Activated T-cell treated with anti-CD3 and anti-CD28 coated beads, Interleukin-2, amount 50 U/mL, for 24 hours (primary cell): Measurements from ENCODE around the gene DNAJC17.

Experiments used
- DNase-seq: peaks from one replicate; pipeline ENCODE4 v3.0.0-alpha.2; 2020
- H3K27ac Mint-ChIP-seq: 2 replicates; pipeline ENCODE4 v1.8.0; 2020; ENCODE audit warnings: mild to moderate bottlenecking, mixed read lengths
- H3K27me3 Mint-ChIP-seq: 2 replicates; pipeline ENCODE4 v1.8.0; 2020; ENCODE audit warnings: mixed read lengths
- H3K36me3 Mint-ChIP-seq: 2 replicates; pipeline ENCODE4 v1.8.0; 2020; ENCODE audit warnings: low read depth, mixed read lengths
- H3K4me1 Mint-ChIP-seq: 2 replicates; pipeline ENCODE4 v1.8.0; 2020; ENCODE audit warnings: low read depth, mixed read lengths
- H3K4me3 Mint-ChIP-seq: 2 replicates; pipeline ENCODE4 v1.8.0; 2020; ENCODE audit warnings: mild to moderate bottlenecking, moderate library complexity, mixed read lengths
- H3K9me3 Mint-ChIP-seq: 2 replicates; pipeline ENCODE4 v1.8.0; 2020; ENCODE audit warnings: mixed read lengths

Gene DNAJC17, protein sequence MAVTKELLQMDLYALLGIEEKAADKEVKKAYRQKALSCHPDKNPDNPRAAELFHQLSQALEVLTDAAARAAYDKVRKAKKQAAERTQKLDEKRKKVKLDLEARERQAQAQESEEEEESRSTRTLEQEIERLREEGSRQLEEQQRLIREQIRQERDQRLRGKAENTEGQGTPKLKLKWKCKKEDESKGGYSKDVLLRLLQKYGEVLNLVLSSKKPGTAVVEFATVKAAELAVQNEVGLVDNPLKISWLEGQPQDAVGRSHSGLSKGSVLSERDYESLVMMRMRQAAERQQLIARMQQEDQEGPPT

DNA sequence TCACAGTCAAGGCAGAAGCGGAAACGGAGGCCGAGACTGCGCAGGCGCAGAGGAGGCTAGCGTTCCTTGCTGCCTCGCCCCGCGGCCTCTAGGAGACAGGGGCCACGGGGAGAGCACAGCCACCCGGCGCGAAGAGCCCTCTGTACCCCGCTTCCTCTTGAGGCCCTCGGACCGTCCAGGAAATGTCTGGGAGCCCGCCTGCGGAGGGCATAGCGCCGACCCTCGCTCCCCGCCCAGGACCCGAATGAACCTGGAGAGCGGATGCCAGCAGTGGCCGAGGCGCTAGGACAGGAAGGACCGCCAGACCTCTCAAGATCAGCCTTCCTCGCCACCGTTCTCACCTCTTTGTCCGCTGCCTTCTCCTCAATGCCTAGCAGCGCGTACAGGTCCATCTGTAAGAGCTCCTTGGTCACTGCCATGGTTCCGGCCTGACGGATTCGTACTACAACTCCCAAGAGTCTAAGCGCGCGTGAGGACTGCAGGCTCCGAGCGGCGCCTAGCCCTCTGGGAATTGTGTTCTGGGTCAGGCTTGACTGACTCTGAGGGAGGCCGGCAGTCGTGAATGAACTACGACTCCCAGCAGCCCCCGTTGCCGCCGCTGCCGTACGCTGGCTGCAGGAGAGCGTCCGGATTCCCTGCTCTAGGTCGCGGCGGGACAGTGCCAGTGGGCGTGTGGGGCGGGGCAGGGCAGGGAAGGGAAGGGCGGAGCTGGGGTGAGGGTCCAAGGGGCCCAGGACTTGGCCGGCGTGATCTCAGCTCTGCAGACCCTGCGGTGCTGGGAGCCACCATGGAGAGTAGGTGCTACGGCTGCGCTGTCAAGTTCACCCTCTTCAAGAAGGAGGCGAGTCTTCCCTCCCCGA lies at the start of gene DNAJC17, which contains the start of gene ZFYVE19:
TSS of gene DNAJC17 (minus strand) at position 446 of the 860 bp plus-strand sequence. CDS start at position 419, 27 bp downstream.
TSS of gene ZFYVE19 (plus strand) at position 62 of the 860 bp plus-strand sequence. CDS start at position 563, 501 bp downstream.
- H3K36me3 Mint-ChIP-seq, result peaks cover 64% of the 10 kb centered on the region
- DNase-seq, result peak; percentile 95
- H3K4me3 Mint-ChIP-seq, result peak within 1 kb of the TSS; percentile 97
- H3K27me3 Mint-ChIP-seq, result no peaks in the 10 kb centered on the region
- no peaks in the 10 kb centered on the region for H3K9me3 Mint-ChIP-seq
- peaks cover 33% of the 10 kb centered on the region for H3K4me1 Mint-ChIP-seq
- peak within 1 kb of the TSS; percentile 100 for H3K27ac Mint-ChIP-seq

DNA sequence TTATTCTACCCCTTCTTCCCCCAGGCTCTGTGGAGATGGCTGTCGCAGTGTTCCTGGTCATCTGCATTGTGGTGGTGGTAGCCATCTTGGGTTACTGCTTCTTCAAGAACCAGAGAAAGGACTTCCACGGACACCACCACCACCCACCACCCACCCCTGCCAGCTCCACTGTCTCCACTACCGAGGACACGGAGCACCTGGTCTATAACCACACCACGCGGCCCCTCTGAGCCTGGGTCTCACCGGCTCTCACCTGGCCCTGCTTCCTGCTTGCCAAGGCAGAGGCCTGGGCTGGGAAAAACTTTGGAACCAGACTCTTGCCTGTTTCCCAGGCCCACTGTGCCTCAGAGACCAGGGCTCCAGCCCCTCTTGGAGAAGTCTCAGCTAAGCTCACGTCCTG lies 49.5 kb upstream of the DNAJC17 start:
- H3K27me3 Mint-ChIP-seq, result no peaks in the 10 kb centered on the region
- H3K36me3 Mint-ChIP-seq, result peaks cover 2% of the 10 kb centered on the region
- peaks cover 16% of the 10 kb centered on the region for H3K4me1 Mint-ChIP-seq
- H3K4me3 Mint-ChIP-seq, result no peak overlapping the region
- no peak for DNase-seq
- H3K27ac Mint-ChIP-seq, result no peak overlapping the region
- no peaks in the 10 kb centered on the region for H3K9me3 Mint-ChIP-seq

DNA sequence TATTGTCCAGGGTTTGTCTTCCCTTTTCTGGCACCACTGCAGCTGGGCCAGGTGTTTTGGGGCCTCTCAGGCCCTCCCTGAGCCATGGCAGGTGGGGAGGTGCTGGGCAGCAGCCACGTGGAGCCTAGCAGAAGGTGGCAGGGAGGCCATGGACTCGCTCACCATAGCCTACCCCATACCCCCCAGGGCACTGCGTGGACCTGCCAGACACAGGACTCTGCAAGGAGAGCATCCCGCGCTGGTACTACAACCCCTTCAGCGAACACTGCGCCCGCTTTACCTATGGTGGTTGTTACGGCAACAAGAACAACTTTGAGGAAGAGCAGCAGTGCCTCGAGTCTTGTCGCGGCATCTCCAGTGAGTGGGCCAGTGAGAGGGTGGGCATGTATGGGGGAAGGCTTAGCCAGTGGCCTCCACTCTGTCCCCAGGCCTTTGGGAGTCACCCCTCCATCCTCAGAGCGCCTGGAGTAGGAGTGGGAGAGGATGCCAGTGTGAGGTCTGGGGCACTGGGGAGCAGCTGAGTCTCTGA lies 48.5 kb upstream of the DNAJC17 start:
- DNase-seq, result no peak
- Mint-ChIP-seq H3K36me3 (peaks cover 2% of the 10 kb centered on the region), H3K4me1 (peaks cover 16% of the 10 kb centered on the region), H3K9me3 (no peaks in the 10 kb centered on the region), H3K27ac (no peak overlapping the region), H3K27me3 (no peaks in the 10 kb centered on the region), H3K4me3 (no peak overlapping the region)

DNA sequence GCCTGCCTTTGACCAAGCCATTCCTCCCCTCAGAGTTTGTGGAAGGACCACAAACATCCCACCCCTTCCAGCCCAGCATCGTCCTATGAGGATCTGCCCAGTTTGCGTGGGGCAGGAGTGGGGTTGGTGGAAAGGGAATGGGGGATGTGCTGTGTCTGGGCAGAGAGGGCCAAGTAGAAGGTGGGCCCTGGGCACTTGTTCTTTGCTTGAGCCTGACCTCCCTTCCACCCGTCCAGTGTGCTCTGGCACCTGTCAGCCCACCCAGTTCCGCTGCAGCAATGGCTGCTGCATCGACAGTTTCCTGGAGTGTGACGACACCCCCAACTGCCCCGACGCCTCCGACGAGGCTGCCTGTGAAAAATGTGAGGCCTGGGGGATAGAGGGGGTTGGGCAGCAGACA lies 46.9 kb upstream of the DNAJC17 start:
- DNase-seq, result no peak
- no peak overlapping the region for H3K27ac Mint-ChIP-seq
- H3K4me3 Mint-ChIP-seq, result no peak overlapping the region
- peaks cover 2% of the 10 kb centered on the region for H3K36me3 Mint-ChIP-seq
- no peaks in the 10 kb centered on the region for H3K9me3 Mint-ChIP-seq
- H3K27me3 Mint-ChIP-seq, result no peaks in the 10 kb centered on the region
- H3K4me1 Mint-ChIP-seq, result peaks cover 13% of the 10 kb centered on the region

DNA sequence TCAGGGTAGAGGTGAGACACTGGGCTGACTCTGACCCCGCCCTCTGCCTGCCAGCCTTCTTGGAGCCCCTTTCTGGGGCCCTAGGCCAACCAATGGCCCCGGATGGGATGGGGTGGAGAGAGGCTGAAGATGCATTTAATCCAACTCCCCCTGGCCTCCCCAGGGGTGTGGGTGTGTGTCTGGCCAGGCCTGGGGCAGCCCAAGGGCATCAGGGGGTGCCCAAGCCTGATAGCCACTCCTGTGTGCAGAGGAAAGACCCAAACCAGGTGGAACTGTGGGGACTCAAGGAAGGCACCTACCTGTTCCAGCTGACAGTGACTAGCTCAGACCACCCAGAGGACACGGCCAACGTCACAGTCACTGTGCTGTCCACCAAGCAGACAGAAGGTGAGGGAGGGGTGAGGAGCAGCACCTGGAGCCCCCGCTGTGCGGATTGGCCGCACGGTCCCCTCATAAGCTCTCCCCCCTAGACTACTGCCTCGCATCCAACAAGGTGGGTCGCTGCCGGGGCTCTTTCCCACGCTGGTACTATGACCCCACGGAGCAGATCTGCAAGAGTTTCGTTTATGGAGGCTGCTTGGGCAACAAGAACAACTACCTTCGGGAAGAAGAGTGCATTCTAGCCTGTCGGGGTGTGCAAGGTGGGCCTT lies 46.1 kb upstream of the DNAJC17 start:
- Mint-ChIP-seq H3K9me3 (no peaks in the 10 kb centered on the region), H3K27ac (no peak overlapping the region), H3K36me3 (peaks cover 2% of the 10 kb centered on the region), H3K4me3 (no peak overlapping the region), H3K27me3 (no peaks in the 10 kb centered on the region), H3K4me1 (peaks cover 9% of the 10 kb centered on the region)
- no peak for DNase-seq

DNA sequence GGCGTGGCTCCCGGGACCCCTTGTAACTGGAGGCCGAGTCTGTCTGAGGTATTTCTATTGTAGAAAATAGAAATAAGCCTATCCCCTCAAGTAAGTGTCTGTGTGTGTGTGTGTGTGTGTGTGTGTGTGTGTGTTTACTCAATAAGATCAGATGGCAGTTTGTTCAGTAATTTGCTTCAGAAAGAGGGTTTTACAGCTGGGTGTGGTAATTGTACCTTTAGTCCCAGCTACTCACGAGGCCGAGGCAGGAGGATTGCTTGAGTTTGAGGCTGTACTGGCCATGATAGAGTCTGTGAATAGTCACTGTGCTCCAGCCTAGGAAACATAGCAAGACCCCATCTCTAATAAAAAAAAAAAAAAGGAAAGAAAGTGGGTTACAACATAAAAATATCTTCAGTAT lies 45.3 kb upstream of the DNAJC17 start:
- H3K4me3 Mint-ChIP-seq, result no peak overlapping the region
- no peaks in the 10 kb centered on the region for H3K27me3 Mint-ChIP-seq
- peaks cover 6% of the 10 kb centered on the region for H3K4me1 Mint-ChIP-seq
- no peaks in the 10 kb centered on the region for H3K9me3 Mint-ChIP-seq
- no peak for DNase-seq
- H3K27ac Mint-ChIP-seq, result no peak overlapping the region
- peaks cover 2% of the 10 kb centered on the region for H3K36me3 Mint-ChIP-seq

DNA sequence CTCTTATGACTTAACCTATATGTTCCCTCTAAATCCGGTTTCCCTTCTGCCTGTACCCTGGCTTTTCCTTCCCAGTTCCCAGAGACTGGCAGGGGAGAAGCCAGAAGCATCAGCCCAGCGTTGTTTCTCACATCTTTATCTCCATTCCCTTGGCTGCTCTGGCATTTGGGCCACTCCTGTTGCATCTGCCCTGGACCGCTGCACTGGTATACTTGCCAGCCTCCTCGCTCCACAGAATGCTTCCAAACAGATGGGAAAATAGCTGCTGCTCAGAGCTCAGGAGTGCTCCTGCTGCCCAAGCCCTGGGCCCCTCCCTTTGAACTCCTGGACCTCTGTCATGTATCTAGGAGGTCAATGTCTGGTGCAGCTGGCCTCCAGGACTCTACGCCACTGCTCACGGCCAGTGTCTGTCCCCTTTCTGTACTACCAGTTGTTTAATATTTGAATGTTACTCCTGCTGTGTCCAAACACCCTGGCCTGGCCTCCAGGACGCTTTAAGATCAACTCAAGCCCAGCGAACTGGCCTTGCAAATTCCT lies 43.4 kb upstream of the DNAJC17 start:
- Mint-ChIP-seq H3K9me3 (no peaks in the 10 kb centered on the region), H3K36me3 (peaks cover 2% of the 10 kb centered on the region), H3K27me3 (no peaks in the 10 kb centered on the region), H3K4me1 (peaks cover 16% of the 10 kb centered on the region), H3K4me3 (no peak overlapping the region), H3K27ac (no peak overlapping the region)
- DNase-seq, result no peak

DNA sequence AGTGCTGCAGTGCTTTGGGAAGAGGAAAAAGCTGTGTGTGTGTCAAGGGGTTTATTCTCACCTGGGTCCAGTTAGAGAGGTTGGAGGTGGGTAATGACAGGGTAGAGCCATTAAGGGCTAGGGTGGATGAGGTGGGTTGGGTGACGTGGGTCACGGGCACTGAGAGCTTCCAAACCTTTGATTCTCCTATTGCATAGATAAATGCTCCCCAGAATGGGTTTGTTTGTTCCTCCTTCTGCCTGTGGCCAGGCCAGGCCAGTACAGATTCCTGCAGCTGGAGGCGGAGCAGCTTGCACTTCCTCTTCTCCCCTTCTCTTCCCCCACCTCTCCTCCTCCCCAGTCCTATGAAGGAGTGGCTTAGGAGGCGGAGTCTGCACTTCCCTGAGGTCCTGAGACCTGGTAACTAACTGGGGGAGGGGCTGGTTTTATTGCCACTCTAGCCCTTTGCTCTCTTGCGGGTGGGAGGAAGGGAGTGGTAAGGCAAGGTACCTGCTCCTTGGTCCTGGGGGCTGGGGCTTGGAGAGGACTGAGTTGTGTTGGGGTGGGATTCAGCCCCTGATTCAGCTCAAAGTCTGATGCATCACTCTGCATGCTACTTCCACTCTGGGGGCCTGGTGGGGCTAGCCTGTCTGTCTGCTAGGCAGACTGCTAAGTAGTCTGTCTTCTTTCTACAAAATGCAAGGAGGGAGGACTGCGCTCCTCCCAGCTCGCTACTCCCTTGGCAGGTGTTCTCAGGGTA lies 40.1 kb upstream of the DNAJC17 start:
- DNase-seq, result no peak
- Mint-ChIP-seq H3K36me3 (no peaks in the 10 kb centered on the region), H3K27me3 (peaks cover 12% of the 10 kb centered on the region), H3K9me3 (no peaks in the 10 kb centered on the region), H3K4me1 (peaks cover 29% of the 10 kb centered on the region), H3K4me3 (no peak overlapping the region), H3K27ac (peak overlapping the region; percentile 51)

DNA sequence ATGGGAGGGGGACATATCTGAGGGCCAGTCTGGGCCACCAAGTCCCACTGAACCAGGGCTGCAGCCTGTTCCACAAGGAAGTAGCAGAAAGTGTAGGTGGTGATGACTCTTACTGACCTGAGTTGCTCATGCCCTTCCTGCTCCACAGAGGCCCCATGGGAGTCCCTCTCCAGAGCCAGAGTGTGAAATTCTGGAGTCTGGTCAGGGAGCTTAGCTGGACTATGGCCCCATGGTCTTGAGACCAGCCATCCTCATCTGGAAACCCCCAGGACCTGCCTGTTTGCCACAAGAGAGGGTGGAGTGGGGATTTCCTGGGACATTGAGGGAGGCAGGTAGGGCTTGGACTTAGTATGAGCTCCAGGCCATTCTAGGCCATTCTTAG lies 39.6 kb upstream of the DNAJC17 start:
- Mint-ChIP-seq H3K4me1 (peaks cover 29% of the 10 kb centered on the region), H3K27ac (peak overlapping the region; percentile 51), H3K27me3 (peaks cover 12% of the 10 kb centered on the region), H3K9me3 (no peaks in the 10 kb centered on the region), H3K36me3 (no peaks in the 10 kb centered on the region), H3K4me3 (no peak overlapping the region)
- no peak for DNase-seq

DNA sequence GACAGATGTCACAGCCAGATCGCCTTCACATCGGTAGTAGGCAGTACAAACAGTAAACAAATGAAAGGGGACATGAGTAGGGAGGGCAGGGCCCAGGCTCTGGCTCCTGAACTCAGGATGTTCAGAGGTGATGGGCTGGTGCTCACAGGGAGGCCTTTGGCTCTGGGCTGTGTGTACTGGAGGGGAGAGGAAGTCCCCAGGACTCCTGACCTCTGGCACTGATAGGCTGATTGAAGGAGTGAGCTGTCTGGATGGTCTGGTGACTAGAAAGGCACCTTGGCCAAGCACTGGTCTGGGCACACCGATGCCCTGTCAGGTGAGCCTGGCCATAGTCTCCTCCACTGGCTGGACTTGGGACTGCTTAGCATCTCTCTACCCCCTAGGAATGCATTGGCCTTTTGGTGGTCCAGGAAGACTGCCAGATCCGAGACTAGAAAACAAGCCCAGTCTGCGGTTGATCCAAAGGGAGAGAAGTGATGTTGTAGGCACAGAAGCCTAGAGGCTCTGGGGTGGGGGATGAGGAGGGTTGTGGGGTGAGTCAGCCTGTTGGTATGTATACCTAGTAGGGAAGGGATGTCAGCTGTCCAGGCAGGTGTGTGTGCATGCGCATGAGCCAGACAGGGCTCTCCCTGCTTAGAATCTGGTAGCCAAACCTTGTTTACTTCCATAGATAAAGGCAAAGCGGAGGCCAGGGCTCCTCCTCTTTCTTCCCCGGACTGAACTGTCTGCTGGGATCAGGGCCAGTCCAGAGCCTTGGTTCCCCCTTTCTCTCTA lies 38.4 kb upstream of the DNAJC17 start:
- Mint-ChIP-seq H3K4me1 (peaks cover 29% of the 10 kb centered on the region), H3K9me3 (no peaks in the 10 kb centered on the region), H3K27ac (no peak overlapping the region), H3K36me3 (no peaks in the 10 kb centered on the region), H3K27me3 (peaks cover 12% of the 10 kb centered on the region), H3K4me3 (peak overlapping the region; percentile 80)
- DNase-seq, result no peak

DNA sequence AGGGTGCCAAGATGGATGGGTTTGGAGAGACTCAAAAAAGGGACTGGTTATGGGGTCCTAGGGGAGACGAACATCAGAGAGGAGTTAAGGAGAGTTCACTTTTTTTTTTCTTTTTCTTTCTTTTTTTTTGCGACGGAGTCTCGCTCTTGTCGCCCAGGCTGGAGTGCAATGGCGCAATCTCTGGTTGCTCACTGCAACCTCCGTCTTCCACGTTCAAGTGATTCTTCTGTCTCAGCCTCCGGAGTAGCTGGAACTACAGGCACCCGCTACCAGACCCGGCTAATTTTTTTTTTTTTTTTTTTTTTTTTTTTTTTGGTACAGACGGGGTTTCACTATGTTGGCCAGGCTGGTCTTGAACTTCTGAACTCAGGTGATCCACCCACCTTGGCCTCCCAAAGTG lies 37.8 kb upstream of the DNAJC17 start:
- Mint-ChIP-seq H3K4me1 (peaks cover 29% of the 10 kb centered on the region), H3K36me3 (no peaks in the 10 kb centered on the region), H3K27me3 (peaks cover 12% of the 10 kb centered on the region), H3K4me3 (peak overlapping the region; percentile 80), H3K27ac (peak overlapping the region; percentile 8), H3K9me3 (no peaks in the 10 kb centered on the region)
- DNase-seq, result no peak

DNA sequence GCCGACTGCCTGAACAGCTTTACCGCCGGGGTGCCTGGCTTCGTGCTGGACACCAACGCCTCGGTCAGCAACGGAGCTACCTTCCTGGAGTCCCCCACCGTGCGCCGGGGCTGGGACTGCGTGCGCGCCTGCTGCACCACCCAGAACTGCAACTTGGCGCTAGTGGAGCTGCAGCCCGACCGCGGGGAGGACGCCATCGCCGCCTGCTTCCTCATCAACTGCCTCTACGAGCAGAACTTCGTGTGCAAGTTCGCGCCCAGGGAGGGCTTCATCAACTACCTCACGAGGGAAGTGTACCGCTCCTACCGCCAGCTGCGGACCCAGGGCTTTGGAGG lies 37.4 kb upstream of the DNAJC17 start:
- Mint-ChIP-seq H3K4me1 (peaks cover 29% of the 10 kb centered on the region), H3K9me3 (no peaks in the 10 kb centered on the region), H3K27me3 (peaks cover 12% of the 10 kb centered on the region), H3K4me3 (peak overlapping the region; percentile 80), H3K27ac (peak overlapping the region; percentile 8), H3K36me3 (no peaks in the 10 kb centered on the region)
- peak; percentile 69 for DNase-seq
